Measurements from ENCODE around the gene CTSC.

- TF ChIP-seq CTCF (IDR thresholded peaks at IDR 0.05) (no peak), POLR2A (IDR thresholded peaks at IDR 0.05) (no peak)
Measured at GRCh38 chr11:88353835-88354496, 16.4 kb upstream of the CTSC start.
